HL-60/S4 treated with phorbol 12-myristate 13-acetate at 8.2 ng/mL for 4 days and 3 days (cell line): ENCODE results near the gene SLC5A6.
"Not testable (repeated sequence)": the region's sequence is repeated elsewhere in the genome, so short reads cannot be mapped to it uniquely, and the experiment has no call there.

Experiments used
- in situ Hi-C: fragments of 300-500 bp; cut with MboI; formaldehyde crosslinking; loops from 2 replicates; pipeline ENCODE4 v1.15.0; 2022; ENCODE audit warnings: low sequenced_read_pairs

Gene SLC5A6

DNA sequence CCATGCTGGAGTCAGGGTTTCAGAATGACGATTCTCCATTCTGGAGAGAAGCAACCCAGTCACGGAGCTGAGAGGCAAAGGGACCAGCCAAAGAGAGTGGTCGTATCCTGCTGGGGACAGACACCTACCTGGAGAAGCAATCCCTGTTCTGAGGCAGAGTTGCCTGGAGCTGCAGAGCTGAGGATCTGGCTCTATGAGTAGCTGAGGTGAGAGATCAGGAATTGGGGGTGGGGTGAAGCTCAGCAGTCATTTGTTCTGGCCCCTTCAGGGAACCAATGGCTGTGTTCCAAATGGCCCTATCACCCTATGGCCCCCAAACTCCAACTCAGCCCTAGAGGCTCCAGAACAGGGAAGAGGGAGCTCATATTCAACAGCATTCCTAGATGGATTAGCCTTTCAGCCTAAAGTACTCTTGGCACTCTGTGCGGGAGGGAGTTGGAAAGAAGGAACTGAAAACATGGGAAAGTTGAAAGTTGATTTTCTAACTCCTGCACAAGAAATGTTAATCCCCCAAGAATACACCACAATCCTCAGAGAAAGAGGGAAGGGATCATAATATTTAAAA, 3.5 kb downstream of the SLC5A6 start:
- in situ Hi-C loops, result no loop called here

DNA sequence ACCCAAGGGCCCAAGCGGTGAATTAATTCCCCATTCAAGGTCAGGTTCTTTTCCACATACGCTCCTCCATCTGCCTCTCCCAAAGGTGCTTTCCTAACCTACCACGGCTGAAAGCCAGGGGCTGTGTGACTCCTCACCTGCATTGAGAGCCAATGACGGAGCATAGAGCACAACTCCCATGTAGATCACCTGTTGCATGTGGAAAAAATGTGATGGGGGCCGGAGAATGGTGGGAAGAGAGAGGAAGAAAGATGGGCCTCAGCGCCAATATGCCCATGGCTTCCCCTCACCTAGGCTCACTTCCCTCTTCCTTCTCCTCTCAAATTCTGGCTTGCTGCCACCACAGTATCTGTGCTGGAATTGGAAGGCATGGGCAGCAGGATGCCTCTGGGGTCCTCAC, 5.7 kb downstream of the SLC5A6 start:
- in situ Hi-C loops, result no loop called here

DNA sequence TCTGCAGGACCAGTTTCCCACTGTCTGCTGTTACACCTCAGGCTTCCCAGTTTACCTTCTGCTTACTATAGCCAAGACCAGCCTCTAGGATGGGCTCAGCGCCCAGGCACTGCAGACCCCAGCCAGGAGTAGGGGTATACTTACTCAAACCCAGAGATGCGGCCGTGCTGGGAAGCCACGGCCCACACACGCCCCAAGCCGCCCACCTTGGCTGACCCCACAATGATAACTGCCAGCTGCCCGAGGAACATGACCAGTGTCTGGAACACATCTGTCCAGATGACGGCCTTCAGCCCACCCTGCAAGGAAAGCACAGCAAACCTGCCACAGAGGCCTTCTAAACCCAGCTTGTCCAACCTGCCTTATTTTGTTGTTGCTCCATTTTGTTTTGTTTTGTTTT, 6.9 kb downstream of the SLC5A6 start:
- in situ Hi-C loops, result no loop called here

DNA sequence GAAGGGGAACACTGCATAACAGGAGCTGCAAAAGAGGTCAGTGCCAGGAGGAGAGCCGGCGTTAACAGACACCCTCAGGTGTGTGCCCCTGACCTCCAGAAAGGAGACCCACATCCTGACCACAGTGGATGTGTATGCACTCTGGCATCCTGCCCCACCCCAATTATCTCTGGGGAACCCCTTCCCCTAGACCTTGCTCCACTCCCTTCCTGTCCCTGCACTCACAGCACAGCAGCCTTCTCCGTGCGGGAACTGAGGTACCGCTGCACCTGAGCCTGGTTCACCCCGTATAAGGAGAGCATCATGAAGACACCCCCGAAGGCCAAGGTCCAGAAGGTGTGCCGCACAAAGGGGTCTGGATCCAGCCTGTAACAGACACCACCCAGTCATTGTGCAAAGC, 7.5 kb downstream of the SLC5A6 start:
- in situ Hi-C loops, result no loop called here

DNA sequence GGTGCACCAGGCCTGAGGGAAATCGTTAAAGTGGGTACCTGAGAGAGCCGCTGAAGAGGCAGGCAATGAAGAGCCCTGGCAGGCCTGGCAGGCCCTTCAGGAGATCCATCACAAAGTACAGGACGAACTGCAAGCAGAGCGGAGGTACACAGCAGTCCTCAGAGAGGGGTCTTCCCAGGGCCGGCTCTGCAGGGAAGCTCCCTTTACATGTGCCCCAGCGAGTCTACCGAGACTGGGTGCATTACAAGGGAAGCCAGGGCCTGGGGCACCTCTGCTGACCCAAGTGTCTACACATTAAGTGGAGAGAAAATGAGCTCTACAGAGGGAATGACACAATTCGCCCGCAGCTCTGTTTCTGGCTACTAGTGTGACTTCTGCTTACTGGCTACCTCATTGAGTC, 8.3 kb downstream of the SLC5A6 start:
- in situ Hi-C loops, result no loop called here

DNA sequence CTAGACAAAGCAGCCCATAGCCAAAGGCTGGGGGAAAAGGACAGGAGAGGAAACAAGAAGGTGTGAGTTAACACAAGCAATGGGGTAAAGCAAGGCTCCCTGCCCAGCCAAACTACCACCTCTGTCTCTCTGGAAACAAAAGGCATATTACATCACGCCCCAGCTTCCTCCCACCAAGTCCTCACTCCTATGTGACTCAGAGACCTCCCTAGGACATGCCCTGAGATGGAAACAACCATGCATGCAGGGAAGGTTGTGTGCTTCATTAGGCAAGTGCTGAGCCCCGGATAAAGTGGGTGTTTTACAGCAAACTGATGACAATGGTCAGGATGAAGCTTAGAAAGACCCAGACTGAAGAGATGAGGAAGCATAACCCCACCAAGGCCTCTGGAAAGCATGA, 9.2 kb downstream of the SLC5A6 start:
- in situ Hi-C loops, result no loop called here

DNA sequence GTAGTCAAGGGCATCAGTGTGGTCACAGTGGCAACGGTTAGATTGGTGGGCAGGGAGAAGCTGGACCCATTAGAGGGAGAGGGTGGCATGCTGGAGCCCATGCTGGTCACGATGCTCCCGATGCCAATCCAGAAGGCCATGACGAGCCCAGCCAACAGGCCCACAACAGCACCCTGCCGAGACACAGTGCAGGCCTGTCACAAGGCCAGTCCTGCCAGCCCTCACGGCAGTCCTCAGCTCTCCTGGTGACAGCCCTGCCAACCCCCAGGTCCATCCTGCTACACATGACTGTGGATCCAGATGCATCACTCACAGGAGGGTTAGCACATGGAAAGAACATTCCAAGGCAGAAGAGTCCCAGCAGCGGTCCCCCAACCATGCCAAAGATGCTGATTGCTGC, 10.4 kb downstream of the SLC5A6 start:
- in situ Hi-C loops, result no loop called here

DNA sequence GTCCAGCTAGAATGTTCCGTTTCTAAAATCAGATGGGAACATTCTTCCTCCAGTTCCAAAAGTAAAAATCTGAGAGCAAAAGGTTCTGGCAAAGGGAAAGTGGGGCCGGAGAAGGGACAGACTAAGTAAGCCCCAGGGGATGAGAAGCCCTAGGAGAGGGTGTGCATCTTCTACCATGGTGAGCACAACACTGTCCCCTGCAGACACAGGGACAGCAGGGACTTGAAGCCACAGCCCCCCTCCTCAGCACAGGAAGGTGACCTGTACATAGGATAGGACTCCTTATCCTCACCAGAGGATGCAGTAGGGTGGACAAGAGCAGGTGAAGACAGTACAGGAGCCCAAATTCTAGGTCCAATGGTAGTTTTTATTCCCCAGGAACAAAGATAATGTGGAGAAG, 12.8 kb downstream of the SLC5A6 start:
- in situ Hi-C loops, result no loop called here

DNA sequence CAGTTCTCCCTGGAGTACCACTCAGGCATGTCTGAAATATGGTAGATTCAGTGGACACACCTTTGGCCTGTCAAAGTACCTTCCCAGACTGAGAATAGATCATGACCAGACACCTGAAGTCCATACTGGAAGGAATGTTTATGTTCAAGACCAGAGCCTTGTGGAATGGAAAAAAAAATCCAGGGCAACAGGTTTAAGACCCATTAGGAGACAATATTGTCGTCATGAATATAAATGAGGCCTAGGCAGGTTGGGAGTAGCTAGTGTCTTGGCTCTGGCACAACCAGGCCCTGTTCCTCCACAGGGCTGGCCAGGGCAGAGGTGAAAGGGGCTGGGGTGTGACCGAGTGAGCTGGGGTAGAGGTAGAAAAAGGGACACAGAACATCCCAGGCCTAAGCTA, 13.4 kb downstream of the SLC5A6 start:
- in situ Hi-C loops, result no loop called here

DNA sequence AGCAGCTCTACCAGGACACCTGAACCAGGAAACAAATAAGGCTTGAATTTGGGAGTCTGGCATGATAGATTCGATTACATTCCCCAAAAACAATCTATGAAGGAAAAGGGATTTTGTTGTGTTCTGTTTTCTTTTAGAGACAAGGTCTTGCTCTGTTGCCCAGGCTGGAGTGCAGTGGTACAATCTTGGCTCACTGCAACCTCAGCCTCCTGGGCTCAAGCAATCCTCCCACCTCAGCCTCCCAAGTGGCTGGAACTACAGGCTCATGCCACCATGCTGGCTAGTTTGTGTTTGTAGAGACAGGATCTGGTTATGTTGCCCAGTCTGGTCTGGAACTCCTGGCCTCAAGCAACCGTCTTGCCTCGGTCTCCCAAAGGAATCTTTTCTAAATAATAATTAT, 14.0 kb downstream of the SLC5A6 start:
- in situ Hi-C loops, result not testable (repeated sequence)

DNA sequence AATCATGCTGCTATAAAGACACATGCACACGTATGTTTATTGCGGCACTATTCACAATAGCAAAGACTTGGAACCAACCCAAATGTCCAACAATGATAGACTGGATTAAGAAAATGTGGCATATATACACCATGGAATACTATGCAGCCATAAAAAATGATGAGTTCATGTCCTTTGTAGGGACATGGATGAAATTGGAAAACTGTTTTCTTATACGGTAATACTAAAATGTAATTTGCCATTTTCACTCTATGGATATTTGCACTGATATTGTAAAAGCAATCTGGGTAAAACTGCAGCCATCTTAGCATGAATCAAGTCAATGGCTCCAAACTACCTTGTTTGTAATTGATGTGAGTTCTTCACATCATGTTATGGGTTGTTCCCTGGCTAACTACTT, 16.3 kb downstream of the SLC5A6 start:
- in situ Hi-C loops, result not testable (repeated sequence)

DNA sequence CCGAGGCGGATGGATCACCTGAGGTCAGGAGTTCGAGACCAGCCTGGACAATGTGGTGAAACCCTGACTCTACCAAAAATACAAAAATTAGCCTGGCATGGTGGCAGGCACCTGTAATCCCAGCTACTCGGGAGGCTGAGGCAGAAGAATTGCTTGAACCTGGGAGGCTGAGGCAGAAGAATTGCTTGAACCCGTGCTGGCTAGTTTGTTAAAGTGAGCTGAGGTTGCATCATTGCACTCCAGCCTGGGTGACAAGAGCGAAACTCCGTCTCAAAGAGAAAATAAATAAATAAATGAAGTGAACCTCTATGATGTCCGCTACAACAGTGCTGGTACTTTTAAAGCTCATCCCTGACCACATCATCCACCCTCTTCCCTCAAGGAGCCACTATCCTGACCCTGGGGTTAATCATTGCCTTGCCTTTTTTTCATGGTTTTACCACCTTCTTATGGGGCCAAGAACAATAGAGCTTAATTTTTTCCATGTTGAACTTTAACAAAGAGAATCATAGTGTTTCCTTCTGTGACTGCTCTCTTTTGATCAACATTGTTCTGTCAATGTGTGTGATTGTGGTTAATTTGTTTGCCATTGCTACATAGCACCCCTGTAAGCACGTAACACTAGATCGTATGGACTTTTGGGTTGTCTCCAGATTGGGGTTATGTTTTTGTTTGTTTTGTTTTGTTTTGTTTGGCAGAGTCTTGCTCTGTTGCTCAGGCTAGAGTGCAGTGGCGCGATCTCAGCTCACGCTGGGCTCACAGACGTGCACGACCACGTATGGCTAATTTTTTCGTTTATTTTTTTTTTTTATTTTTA, 17.3 kb downstream of the SLC5A6 start:
- in situ Hi-C loops, result no loop called here

DNA sequence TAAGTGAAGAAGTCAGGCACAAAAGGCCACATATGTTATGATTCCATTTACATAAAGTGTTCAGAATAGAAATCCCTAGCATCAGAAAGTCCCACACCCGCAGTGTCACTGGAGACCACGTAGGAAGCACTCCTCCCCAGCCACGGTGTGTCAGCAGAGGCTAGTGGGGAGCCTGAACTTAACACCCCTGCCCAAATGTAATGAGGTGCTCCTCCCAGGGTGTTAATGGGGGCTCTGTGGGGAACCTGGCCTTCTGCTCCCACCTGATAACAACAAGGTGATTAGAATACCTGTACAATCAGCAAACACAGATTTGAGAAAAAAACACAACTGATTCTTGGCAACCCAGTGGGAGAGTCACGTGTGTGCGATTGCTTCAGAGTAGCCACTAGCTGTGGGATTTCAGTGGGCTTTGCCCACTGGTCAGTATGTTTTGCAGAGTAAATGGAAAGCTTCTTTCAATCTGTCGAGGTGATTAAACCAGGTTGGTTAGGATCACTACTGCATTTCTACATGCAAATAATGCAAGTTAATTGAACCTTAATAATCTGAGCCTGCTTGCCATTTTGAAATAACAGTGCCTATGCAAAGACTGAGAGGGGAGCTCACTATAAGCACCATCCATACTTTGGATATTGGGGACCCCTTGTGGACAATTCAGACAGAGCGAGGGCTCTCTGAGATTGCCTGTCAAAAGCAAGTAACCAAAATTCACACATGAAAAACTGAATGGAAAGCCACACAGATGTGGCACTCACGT, 20.8 kb downstream of the SLC5A6 start:
- in situ Hi-C loops, result no loop called here

DNA sequence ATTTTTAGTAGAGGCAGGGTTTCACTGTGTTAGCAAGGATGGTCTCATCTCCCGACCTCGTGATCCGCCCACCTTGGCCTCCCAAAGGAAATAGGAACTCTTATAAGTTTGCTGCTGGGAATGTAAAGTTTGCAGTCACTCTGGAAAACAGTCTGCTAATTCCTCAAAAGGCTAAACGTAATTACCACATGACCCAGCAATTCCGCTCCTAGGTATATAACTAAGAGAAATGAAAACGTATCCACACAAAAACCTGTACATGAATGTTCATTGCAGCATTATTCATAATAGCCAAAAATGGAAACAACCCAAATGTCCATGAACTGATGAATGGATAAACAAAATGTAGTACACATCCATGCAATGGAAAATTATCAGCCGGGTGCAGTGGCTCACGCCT, 22.1 kb downstream of the SLC5A6 start:
- in situ Hi-C loops, result no loop called here

DNA sequence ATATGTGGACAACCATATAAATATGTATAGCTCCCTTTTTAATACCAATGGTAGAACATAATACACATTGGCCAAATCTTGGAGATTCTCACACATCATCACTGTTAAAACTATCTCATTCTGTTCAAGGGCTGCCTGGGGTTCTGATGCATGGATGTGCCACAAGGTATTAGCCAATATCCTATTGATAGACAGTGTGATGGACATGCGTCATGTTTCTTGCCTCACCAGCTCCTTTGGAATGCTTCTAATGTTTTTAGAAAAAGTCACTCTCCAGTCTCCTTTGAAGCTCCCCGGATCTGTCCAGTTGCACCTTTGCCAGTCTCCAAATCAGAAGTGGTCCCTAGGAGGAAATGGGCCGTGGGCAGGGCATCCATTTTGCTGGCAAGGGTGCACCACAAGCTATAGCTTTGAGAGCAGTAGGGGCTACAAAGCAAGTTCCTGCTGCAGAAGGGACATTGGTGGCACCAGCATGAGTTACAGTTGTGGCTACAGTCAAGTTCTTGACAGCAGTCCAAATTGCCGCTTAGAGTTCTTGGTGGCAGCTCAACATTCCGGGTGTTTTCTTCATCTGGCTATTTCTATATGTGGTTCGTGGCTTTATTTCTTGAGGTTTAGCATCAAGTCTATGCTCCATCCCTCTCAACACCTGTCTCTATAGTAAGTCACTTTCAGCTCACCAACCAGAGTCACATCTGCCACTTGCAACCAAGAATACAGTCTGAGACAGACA, 25.3 kb downstream of the SLC5A6 start:
- in situ Hi-C loops, result no loop called here

DNA sequence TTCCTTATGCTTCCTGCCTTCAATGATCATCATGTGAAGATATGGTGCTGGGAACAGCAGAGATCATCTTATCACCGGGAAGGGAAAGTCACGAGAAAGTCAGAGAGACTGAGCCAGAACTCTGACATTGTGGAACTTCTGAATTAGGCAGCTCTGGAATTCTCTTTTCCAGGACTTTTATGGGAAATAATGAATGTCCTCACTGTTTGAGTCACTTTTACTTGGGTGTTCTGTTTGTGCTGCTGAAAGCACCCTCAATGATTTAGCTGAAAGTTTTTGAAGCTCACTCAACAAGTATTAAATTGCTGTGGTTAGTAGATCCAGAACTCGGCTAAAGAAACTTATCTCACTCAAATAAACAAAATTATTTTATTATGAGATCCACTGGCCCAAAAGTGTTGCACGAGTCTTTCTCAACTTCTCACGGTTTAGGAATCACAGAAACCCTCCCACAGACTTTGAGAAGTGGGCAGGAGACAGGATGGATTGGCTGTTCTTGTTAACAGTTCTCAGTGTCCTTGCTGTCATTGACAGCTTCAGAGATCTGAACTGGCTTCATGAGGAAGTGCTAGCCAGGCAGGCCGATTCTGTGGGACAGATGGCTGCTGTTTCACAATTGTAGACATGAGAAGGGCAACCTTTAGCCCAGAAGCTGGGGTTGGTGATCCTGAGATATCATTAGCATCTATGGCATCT, 26.6 kb downstream of the SLC5A6 start:
- in situ Hi-C loops, result no loop called here

DNA sequence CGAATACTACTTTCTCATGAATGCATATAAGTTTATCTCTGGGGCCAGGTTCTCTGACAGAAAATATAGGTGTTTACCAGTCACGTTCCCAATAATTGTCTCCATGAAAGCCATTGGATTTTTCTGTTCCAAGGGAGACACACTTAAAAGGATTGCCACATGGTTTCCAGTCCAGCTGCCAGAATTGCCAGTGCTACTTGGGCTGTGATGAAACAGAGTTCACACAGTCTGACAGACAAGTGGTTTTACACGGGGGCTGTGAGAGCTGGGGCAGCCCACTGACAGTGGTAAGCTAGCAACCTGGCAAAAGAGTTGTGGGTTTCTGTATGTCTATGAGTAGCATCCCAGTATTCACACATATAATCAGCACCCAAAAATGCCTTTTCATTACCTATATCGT, 28.0 kb downstream of the SLC5A6 start:
- in situ Hi-C loops, result no loop called here

DNA sequence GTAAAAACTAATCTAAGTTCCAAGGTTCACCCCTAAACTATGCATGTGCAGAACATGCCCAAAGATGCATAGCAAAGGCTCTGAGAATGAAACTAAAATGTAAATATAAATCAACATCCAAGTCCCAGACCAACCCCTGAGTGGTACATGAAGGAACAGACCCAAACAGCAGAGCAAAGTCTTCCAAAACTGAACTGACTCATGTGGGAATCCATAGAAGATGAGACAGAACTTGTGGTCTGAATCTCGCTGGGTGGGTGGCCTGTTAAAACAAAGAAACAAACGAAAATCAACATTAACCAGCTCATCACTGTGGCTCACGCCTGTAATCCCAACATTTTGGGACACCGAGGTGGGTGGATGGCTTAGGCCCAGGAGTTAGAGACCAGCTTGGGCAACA, 29.7 kb downstream of the SLC5A6 start:
- in situ Hi-C loops, result no loop called here

DNA sequence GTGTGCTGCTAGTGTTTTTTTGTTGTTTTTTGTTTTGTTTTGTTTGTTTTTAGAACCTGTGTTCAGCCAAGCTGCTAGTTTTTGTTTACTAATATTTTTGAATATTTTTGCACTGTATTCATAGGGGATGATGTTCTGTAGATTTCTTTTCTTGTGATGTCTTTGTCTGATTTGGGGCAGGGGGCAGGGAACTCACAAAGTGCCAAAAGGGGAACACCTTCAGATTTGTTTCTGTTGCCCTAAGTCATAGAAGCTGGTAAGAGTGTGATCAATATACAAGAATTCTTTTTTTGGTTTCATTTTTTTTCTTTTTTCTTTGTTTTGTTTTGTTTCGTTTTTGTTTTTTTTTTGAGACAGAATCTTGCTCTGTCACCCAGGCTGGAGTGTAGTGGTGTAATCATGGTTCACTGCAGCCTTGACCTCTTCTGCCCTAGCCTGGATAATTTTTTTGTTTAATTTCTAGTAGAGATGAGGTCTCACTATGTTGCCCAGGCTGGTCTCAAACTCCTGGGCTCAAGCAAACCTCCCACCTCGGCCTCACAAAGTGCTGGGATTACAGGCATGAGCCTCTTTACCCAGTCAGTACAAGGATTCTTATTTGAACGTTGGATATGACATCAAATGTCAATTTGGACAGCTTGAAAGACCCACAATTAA, 32.6 kb downstream of the SLC5A6 start:
- in situ Hi-C loops, result no loop called here

DNA sequence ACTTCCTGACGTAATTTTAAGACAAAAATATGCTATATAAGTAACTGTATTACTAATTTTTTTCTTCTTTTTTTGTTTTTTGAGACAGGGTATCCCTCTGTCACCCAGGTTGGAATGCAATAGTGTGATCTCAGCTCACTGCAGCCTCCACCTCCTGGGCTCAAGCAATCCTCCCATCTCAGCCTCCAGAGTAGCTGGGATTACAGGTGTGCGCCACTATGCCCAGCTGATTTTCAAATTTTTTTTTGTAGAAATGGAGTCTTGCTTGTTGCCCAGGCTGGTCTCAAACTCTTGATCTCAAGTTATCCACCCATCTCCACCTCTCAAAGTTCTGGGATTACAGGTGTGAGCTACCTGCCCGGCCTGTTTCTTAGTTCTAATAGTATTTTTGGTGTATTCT, 33.6 kb downstream of the SLC5A6 start:
- in situ Hi-C loops, result no loop called here
